Heart right ventricle (tissue), 16 donors: ENCODE results near the gene PPP6R3. TPM values are rescaled to one million over a fixed set of nuclear protein-coding genes. Genes with fewer than 3 reads are reported as not detected.

Source experiments
- ATAC-seq, 8 donors: fragments of 200-7000 bp; cut with Tn5 transposase; one replicate each; pipeline ENCODE4 v1.9.1; 2020; ENCODE audit warnings: mild to moderate bottlenecking in 8 of 8, moderate library complexity in 8 of 8, moderate number of reproducible peaks in 1 of 8
- DNase-seq, 2 donors: peaks; one replicate each; pipeline ENCODE4 v3.0.0-alpha.2; 2020
- H3K27ac ChIP-seq, 10 donors: fragments of 200-600 bp; sonication (generic) in 2 of 10; one replicate each; pipeline versions ENCODE4 v1.5.0 to v1.8.0; 2020 to 2022; ENCODE audit warnings: mild to moderate bottlenecking in 3 of 10
- H3K27me3 ChIP-seq, 7 donors: fragments of 200-600 bp; one replicate each; pipeline ENCODE4 v1.8.0; 2021 to 2022; ENCODE audit warnings: mild to moderate bottlenecking in 2 of 7
- H3K36me3 ChIP-seq, 9 donors: fragments of 200-600 bp; sonication (generic) in 1 of 9; one replicate each; pipeline versions ENCODE4 v1.5.0 to v1.8.0; 2020 to 2022; ENCODE audit warnings: mild to moderate bottlenecking in 2 of 9
- H3K4me1 ChIP-seq, 9 donors: fragments of 200-600 bp; sonication (generic) in 1 of 9; one replicate each; pipeline versions ENCODE4 v1.5.0 to v1.8.0; 2020 to 2022; ENCODE audit warnings: mild to moderate bottlenecking in 4 of 9
- H3K4me3 ChIP-seq, 10 donors: fragments of 200-600 bp; sonication (generic) in 2 of 10; one replicate each; pipeline versions ENCODE4 v1.5.0 to v1.8.0; 2020 to 2022; ENCODE audit warnings: mild to moderate bottlenecking in 7 of 10, moderate library complexity in 2 of 10
- H3K9me3 ChIP-seq, 11 donors: fragments of 200-600 bp in 10 of 11; sonication (generic) in 2 of 11; one replicate each; pipeline versions ENCODE4 v1.5.0 to v1.8.0; 2013 to 2022; ENCODE audit warnings: mild to moderate bottlenecking in 2 of 11, control low read depth in 1 of 11, moderate library complexity in 1 of 11
- CTCF ChIP-seq, 9 donors: fragments of 200-600 bp; sonication (generic) in 2 of 9; IDR thresholded peaks; one replicate each; pipeline versions ENCODE4 v1.5.0 to v1.8.0; 2021 to 2022; ENCODE audit warnings: antibody characterized with exemption in 9 of 9, mild to moderate bottlenecking in 5 of 9, moderate library complexity in 1 of 9
- WGBS, 2 donors: extraction: QIAGEN DNeasy Blood & Tissue Kit; methylation state at CpG; one replicate each; pipeline ENCODE4 v1.1.7; 2013; ENCODE audit warnings: inconsistent platforms in 1 of 2; 5-methylcytosine and 5-hydroxymethylcytosine counted together
- intact Hi-C, 10 donors: fragments of 100-400 bp; cut with DNase I; formaldehyde crosslinking; loops; one replicate each; pipeline versions ENCODE4 v1.11.1 to v1.14.2; 2022
- polyA plus RNA-seq, 2 donors: library from polyadenylated mRNA; stranded (reverse); fragments of 200-250 nt; gene quantifications; one replicate each; pipeline ENCODE4 v1.2.3, GENCODE V29; 2013
- total RNA-seq, 10 donors: library from RNA; stranded (reverse); fragmentation: NEBNext Ultra II Directional in 3 of 10; extraction: Animal tissue kit (Norgen Biotek cat#: 25700) in 3 of 10; gene quantifications; one replicate each; pipeline versions ENCODE4 v1.2.1 to v1.2.4, GENCODE V29; 2021 to 2023
- donor health status: Arrhythmogenic right ventricular cardiomyopathy.
- donor health status: ischemic (EF 13 %, LVEDD 7.1; RV severe dilation, severe dysfunction).
- donor health status: healthy with polysubstance abuse.
- donor health status: DM: no; HTN: yes; CAD: no.
- donor health status: DM: no; HTN: no; CAD: no.
- donor health status: ischemic (EF 25% LVEDD 6.9; RV normal size, moderate dysfunction).
- donor health status: ischemic (EF 25% LVEDD 5.7; RV mildly dilated, moderate dysfunction).
- donor health status: healthy.
- donor health status: DM: yes; HTN: yes; CAD: no.
- donor health status: Ischemic cardiomyopathy.
- donor health status: ischemic (EF 35%, LVEDD 5.7; RV mildly dilated, moderate dysfunction).
- donor health status: nonischemic (EF 11% LVEDD 7.7; RV severe dilation, severe dysfunction).
- donor health status: DM: yes; HTN: yes; CAD: no.
- donor health status: PGD.
- donor health status: ischemic (EF 29% LVEDD 5.4; RV normal size, mild dysfunction).
- donor health status: nonischemic (EF 23%, LVEDD 6.1; RV moderate dilation, normal function).

PPP6R3 gene
- total and polyA plus RNA-seq, 12 donors = 18.4 to 98.1 (median 80.8) TPM

DNA sequence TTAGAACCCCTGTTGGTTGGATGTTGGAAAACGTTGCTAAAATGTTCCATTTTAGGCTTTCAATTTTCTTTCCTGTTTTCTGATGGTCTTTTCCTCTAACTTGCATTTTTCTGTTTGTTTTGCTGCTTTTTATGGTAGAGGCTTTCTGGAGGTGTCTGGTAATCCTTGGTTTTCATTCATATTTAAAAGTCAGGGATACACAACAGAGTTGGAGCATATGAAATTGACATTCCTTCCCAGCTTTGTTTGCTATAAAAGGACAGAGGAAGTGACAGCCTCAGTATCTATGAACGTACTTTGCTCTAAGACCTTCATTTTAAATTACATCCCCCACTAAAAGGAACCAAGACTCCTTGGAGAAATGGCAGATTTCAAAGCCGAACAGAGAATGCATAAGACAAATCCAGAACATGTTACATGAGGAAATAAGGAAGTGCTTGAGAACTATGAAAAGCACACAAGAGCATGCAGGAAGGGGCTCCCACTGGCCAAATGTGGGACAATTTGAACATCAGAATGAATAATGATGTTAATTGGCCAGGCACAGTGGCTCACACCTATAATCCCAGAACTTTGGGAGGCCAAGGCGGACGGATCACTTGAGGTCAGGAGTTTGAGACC lies 56.7 kb downstream of the PPP6R3 start:
- 71 to 75% methylated on average over 5 of the region's 5 CpGs for WGBS, 2 donors
- Histone ChIP-seq H3K27ac (no peak overlapping the region), H3K9me3 (no peaks in the 10 kb centered on the region), H3K4me3 (no peak overlapping the region), H3K4me1 (peaks cover 0 to 53% (median 18%) of the 10 kb centered on the region in 9 donors), H3K27me3 (no peaks in the 10 kb centered on the region), H3K36me3 (peaks cover 0 to 70% (median 10%) of the 10 kb centered on the region in 9 donors)
- no peak for DNase-seq
- intact Hi-C loops = loop anchor here in 1 of 10 donors (10.0 kb wide), 1 partner anchor 52 kb away; the partner anchor contains the start of gene PPP6R3
- TF ChIP-seq CTCF (IDR thresholded peaks at IDR 0.05) = no peak
- ATAC-seq = no peak

DNA sequence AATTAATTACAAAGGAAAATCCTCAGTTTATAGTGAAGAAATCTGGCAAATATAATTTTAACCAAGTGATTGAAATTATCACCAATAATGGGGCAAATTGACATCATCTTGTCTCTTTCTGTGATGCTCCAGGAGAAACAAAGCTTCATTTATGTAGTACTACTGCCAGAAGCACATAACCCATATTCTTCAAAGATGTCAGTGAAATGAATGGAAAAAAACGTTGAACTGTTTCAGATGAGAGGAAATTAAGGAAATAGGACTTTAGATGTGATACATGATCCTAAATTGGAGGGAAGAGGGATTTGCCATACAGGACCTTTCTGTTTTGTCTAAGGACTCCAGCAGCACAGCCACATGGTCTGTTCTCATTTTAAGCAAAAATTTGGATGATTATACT lies 57.6 kb downstream of the PPP6R3 start:
- no peak for ATAC-seq
- WGBS, 2 donors = 32 to 42% methylated on average over 1 of the region's 1 CpG
- Histone ChIP-seq H3K9me3 (no peaks in the 10 kb centered on the region), H3K36me3 (peaks cover 0 to 70% (median 13%) of the 10 kb centered on the region in 9 donors), H3K27me3 (no peaks in the 10 kb centered on the region), H3K4me3 (no peak overlapping the region), H3K4me1 (peaks cover 0 to 52% (median 14%) of the 10 kb centered on the region in 9 donors), H3K27ac (no peak overlapping the region)
- DNase-seq = no peak
- intact Hi-C loops = loop anchor here in 1 of 10 donors (10.0 kb wide), 1 partner anchor 53 kb away; the partner anchor contains the start of gene PPP6R3
- no peak for TF ChIP-seq CTCF (IDR thresholded peaks at IDR 0.05)

DNA sequence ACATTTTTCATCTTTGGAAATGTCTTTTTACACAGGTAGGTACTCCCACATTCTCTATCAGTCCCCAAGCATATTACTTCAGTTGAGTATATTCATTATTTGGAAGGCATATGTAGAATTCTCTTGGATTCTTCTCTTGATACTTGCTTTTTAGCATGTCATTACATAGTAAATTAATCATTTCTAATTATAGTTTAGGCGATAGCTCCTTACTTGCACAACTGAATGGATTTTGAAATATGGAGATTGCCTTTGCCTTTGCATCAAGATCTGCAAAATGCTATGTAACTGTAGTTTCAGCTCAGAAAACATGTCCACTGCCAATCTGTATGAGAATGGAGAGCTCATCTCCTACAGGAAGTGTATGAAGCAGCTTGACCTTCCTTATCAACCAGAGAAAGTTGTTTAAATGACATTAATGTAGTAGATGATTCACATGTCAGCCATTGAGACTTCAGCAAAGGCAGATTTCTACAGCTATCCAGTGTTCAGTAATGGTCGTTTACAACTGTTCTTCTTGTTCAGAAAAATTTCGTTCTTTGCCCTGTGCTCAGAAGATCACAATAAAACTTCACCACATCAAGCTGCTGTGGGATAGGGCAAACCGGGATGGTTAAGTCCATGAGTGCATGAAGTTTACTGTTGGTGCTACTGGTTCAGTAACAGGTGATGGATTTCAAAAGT lies 61.6 kb downstream of the PPP6R3 start:
- H3K27ac ChIP-seq = peak overlapping the region in 1 of 10 donors; percentile 80
- no peak overlapping the region for H3K4me3 ChIP-seq
- TF ChIP-seq CTCF (IDR thresholded peaks at IDR 0.05) = no peak
- H3K9me3 ChIP-seq = no peaks in the 10 kb centered on the region
- 73 to 84% methylated on average over 4 of the region's 4 CpGs for WGBS, 2 donors
- H3K36me3 ChIP-seq = peaks cover 0 to 84% (median 25%) of the 10 kb centered on the region in 9 donors
- intact Hi-C loops = loop anchor here in 4 of 10 donors (10.0 kb wide), 1 partner anchor 57 kb away; the partner anchor contains the start of gene PPP6R3 (in 4 of the 4)
- no peaks in the 10 kb centered on the region for H3K27me3 ChIP-seq
- peaks cover 9 to 77% (median 38%) of the 10 kb centered on the region in 9 donors for H3K4me1 ChIP-seq
- DNase-seq (no peak), ATAC-seq (no peak)

GRCh38 chr11:68523033-68523432 lies 62.5 kb downstream of the PPP6R3 start:
- intact Hi-C loops = loop anchor here in 4 of 10 donors (10.0 kb wide), 1 partner anchor 58 kb away; the partner anchor contains the start of gene PPP6R3 (in 4 of the 4)
- Histone ChIP-seq H3K4me3 (no peak overlapping the region), H3K27ac (peak overlapping the region in 3 of 10 donors; percentile 15 to 80 (median 64)), H3K27me3 (no peaks in the 10 kb centered on the region), H3K36me3 (peaks cover 0 to 93% (median 30%) of the 10 kb centered on the region in 9 donors), H3K9me3 (no peaks in the 10 kb centered on the region), H3K4me1 (peaks cover 9 to 82% (median 41%) of the 10 kb centered on the region in 9 donors)
- ATAC-seq (no peak), DNase-seq (no peak)
- 93 to 94% methylated on average over 4 of the region's 4 CpGs for WGBS, 2 donors
- no peak for TF ChIP-seq CTCF (IDR thresholded peaks at IDR 0.05)
